H1 (cell line): ENCODE data around the gene DDA1. TPM values are rescaled to one million over a fixed set of nuclear protein-coding genes. Genes with fewer than 3 reads are reported as not detected.

Experiments used
- CBX8 ChIP-seq: fragments of 300-800, 300-1000 bp; sonication (generic); IDR thresholded peaks from 2 replicates; pipeline ENCODE4 v1.7.1; 2016; ENCODE audit warnings: low read depth, low read length, borderline replicate concordance
- NRF1 ChIP-seq: IDR thresholded peaks from 2 replicates; pipeline ENCODE4 v1.6.1; 2011; ENCODE audit warnings: mild to moderate bottlenecking, low read depth, low read length, improper control_type of control experiment
- SP4 ChIP-seq: IDR thresholded peaks from 2 replicates; pipeline ENCODE4 v1.6.1; 2012; ENCODE audit warnings: low read length, inconsistent platforms
- polyA plus RNA-seq, 7 experiments: library from polyadenylated mRNA; depleted of rRNA in 3 of 7; stranded (reverse) in 5 of 7; unstranded in 2 of 7; fragments of >200 nt in 5 of 7; fragments of 200-250 nt in 2 of 7; gene quantifications; 1 replicate in 5 of 7; 2 replicates in 1 of 7; 4 replicates in 1 of 7; pipeline versions ENCODE4 v1.2.1 to v1.2.3, GENCODE V29; 2011 to 2013; ENCODE audit warnings: missing spikeins in 2 of 7, mixed read lengths in 2 of 7
- total RNA-seq: library from RNA; stranded (reverse); fragmentation: NEBNext Ultra II Directional; extraction: Animal tissue kit (Norgen Biotek cat#: 25700); gene quantifications from 2 replicates; pipeline ENCODE4 v1.2.1, GENCODE V29; 2021

The DDA1 gene
- total and polyA plus RNA-seq, 2 of the 8 experiments (the other 6 are each of a cell fraction or from before 2014, with no cell fraction given), result 29.2 to 34.5 TPM

GRCh38 chr19:17307876-17308377 lies 1.4 kb upstream of the DDA1 start (continued):
- no peak for TF ChIP-seq NRF1
- TF ChIP-seq SP4, result no peak
- TF ChIP-seq CBX8, result no peak
